ENCODE results near the gene TPRG1.

DNA sequence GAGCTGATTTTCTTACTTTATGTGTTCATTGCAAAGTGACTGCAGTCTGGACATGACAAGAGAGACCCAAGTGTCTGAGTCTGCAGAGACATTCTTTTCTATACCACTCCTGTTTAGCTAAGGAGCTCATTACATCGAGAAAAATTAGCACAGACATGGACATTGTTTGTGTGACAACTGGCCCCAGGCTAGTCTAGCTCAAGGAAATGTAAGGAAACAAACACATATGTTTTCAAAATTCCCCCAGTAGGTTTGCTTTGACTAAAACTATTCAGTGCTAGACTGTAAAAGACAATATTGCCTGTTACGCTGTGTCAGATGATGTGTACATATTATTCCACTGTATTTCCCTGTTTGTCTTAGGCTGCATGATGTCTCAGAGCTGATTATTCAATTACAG is 40.9 kb downstream of the TPRG1 start:
- TF ChIP-seq EZH2 (IDR thresholded peaks at IDR 0.05; ENCODE audit: low read length, missing control alignments), result no peak
- TF ChIP-seq, protein P1, sequence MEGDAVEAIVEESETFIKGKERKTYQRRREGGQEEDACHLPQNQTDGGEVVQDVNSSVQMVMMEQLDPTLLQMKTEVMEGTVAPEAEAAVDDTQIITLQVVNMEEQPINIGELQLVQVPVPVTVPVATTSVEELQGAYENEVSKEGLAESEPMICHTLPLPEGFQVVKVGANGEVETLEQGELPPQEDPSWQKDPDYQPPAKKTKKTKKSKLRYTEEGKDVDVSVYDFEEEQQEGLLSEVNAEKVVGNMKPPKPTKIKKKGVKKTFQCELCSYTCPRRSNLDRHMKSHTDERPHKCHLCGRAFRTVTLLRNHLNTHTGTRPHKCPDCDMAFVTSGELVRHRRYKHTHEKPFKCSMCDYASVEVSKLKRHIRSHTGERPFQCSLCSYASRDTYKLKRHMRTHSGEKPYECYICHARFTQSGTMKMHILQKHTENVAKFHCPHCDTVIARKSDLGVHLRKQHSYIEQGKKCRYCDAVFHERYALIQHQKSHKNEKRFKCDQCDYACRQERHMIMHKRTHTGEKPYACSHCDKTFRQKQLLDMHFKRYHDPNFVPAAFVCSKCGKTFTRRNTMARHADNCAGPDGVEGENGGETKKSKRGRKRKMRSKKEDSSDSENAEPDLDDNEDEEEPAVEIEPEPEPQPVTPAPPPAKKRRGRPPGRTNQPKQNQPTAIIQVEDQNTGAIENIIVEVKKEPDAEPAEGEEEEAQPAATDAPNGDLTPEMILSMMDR (conservative IDR thresholded peaks at IDR 0.05 in 1 of 2, IDR thresholded peaks at IDR 0.05 in 1 of 2; ENCODE audit: low read depth in 1 of 2, low read length in 2 of 2), result no peak

Measured in fibroblast of lung (primary cell).